OCI-LY7 (cell line): Measurements from ENCODE around the gene CTNND2. TPM values are rescaled to one million over a fixed set of nuclear protein-coding genes. Genes with fewer than 3 reads are reported as not detected.

Source experiments
- BruUV-seq: library from RNA; stranded (reverse); fragments of 400-500 nt; replicated peaks from 2 replicates; lab custom pipeline; 2021; lab: Mats Ljungman, UMichigan
- CTCF ChIA-PET: fragments of 300-600 bp; sonication (Branson Sonifier 250); formaldehyde crosslinking; loops from one replicate; lab custom pipeline; 2022; ENCODE audit warnings: antibody characterized with exemption; ENCODE audit not compliant: unreplicated experiment; lab: Charles Lee
- POLR2A ChIA-PET: fragments of 300-600 bp; sonication (Branson Sonifier 250); formaldehyde crosslinking; loops from one replicate; lab custom pipeline; 2022; ENCODE audit warnings: antibody characterized with exemption; lab: Charles Lee
- DNase-seq: peaks from one replicate; pipeline ENCODE4 v3.0.0-alpha.2; 2015; ENCODE audit warnings: low spot score
- H2AFZ ChIP-seq: fragments of 200-600 bp; sonication (generic), shearing (Covaris generic); 2 replicates; pipeline ENCODE4 v1.6.1; 2014; ENCODE audit warnings: mild to moderate bottlenecking, antibody characterized with exemption, low read length, moderate library complexity
- H3K27ac ChIP-seq: fragments of 200-600 bp; sonication (generic); 2 replicates; pipeline ENCODE4 v1.5.1; 2014; ENCODE audit warnings: mixed run types, low read depth, mild to moderate bottlenecking, moderate library complexity, low read length, inconsistent platforms; ENCODE audit not compliant: poor library complexity, severe bottlenecking
- H3K36me3 ChIP-seq: fragments of 200-600 bp; sonication (generic); 2 replicates; pipeline ENCODE4 v1.6.1; 2014; ENCODE audit warnings: mild to moderate bottlenecking, antibody characterized with exemption, low read length, moderate library complexity, mixed read lengths; ENCODE audit not compliant: insufficient read depth
- H3K4me1 ChIP-seq: fragments of 200-600 bp; sonication (generic); 2 replicates; pipeline ENCODE4 v1.5.1; 2014; ENCODE audit warnings: mild to moderate bottlenecking, low read length; ENCODE audit not compliant: insufficient read depth, poor library complexity, severe bottlenecking
- H3K4me2 ChIP-seq: fragments of 200-600 bp; sonication (generic); 2 replicates; pipeline ENCODE4 v1.6.1; 2014; ENCODE audit warnings: mild to moderate bottlenecking, low read length
- H3K4me3 ChIP-seq: fragments of 200-600 bp; sonication (generic); 2 replicates; pipeline ENCODE4 v1.5.1; 2014; ENCODE audit warnings: mild to moderate bottlenecking, low read depth, low read length; ENCODE audit not compliant: poor library complexity, severe bottlenecking
- H3K79me2 ChIP-seq: fragments of 200-600 bp; sonication (generic); 2 replicates; pipeline ENCODE4 v1.6.1; 2016; ENCODE audit warnings: low read depth, mild to moderate bottlenecking, low read length, moderate library complexity, mixed read lengths; ENCODE audit not compliant: insufficient read depth
- H3K9me2 ChIP-seq: fragments of 200-600 bp; sonication (generic); 2 replicates; pipeline ENCODE4 v1.6.1; 2016; ENCODE audit warnings: mild to moderate bottlenecking, low read length, mixed read lengths; ENCODE audit not compliant: insufficient read depth
- H3K9me3 ChIP-seq: fragments of 200-600 bp; sonication (generic); 2 replicates; pipeline ENCODE4 v1.6.1; 2014; ENCODE audit warnings: mild to moderate bottlenecking, mixed run types, low read length, mixed read lengths
- H4K20me1 ChIP-seq: fragments of 200-600 bp; sonication (generic); 2 replicates; pipeline ENCODE4 v1.6.1; 2014; ENCODE audit warnings: mild to moderate bottlenecking, antibody characterized with exemption, low read length, moderate library complexity, mixed read lengths; ENCODE audit not compliant: insufficient read depth
- EZH2phosphoT487 ChIP-seq: fragments of 200-600 bp; sonication (generic); IDR thresholded peaks from 2 replicates; pipeline ENCODE4 v1.6.1; 2018; ENCODE audit warnings: low read depth, borderline replicate concordance, mild to moderate bottlenecking, mixed run types, antibody characterized with exemption, low read length, moderate library complexity, mixed read lengths
- intact Hi-C: fragments of 100-400 bp; cut with micrococcal nuclease; formaldehyde crosslinking; loops from one replicate; pipeline ENCODE4 v1.10.0; 2022; ENCODE audit not compliant: unreplicated experiment
- total RNA-seq, 2 experiments: library from RNA; depleted of rRNA in 1 of 2; stranded (reverse); fragments of >200 nt in 1 of 2; shearing (Covaris generic) in 1 of 2; gene quantifications; 2 replicates each; pipeline ENCODE4 v1.2.3, GENCODE V29; 2014 to 2022
- TF ChIP-seq, protein P1 (sequence below): fragments of 200-600 bp; sonication (generic); conservative IDR thresholded peaks from 2 replicates; pipeline ENCODE4 v1.5.1; 2014; ENCODE audit warnings: mild to moderate bottlenecking, antibody characterized with exemption, low read length, moderate library complexity, mixed read lengths

Gene CTNND2
- total RNA-seq, 2 experiments from 2014 or later = not detected

- no peak overlapping the region for H3K4me3 ChIP-seq
- no peak for DNase-seq
- POLR2A ChIA-PET = no interaction called here
- H3K79me2 ChIP-seq = no peaks in the 10 kb centered on the region
- H3K4me1 ChIP-seq = no peaks in the 10 kb centered on the region
- CTCF ChIA-PET = no interaction called here
- intact Hi-C loops = no loop called here
- H3K27ac ChIP-seq = no peak overlapping the region
- no peak overlapping the region for H2AFZ ChIP-seq
- TF ChIP-seq, protein P1, sequence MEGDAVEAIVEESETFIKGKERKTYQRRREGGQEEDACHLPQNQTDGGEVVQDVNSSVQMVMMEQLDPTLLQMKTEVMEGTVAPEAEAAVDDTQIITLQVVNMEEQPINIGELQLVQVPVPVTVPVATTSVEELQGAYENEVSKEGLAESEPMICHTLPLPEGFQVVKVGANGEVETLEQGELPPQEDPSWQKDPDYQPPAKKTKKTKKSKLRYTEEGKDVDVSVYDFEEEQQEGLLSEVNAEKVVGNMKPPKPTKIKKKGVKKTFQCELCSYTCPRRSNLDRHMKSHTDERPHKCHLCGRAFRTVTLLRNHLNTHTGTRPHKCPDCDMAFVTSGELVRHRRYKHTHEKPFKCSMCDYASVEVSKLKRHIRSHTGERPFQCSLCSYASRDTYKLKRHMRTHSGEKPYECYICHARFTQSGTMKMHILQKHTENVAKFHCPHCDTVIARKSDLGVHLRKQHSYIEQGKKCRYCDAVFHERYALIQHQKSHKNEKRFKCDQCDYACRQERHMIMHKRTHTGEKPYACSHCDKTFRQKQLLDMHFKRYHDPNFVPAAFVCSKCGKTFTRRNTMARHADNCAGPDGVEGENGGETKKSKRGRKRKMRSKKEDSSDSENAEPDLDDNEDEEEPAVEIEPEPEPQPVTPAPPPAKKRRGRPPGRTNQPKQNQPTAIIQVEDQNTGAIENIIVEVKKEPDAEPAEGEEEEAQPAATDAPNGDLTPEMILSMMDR = no peak
- no peak for TF ChIP-seq EZH2phosphoT487
- H4K20me1 ChIP-seq = no peaks in the 10 kb centered on the region
- no TSS peak for BruUV-seq
- H3K4me2 ChIP-seq = no peak overlapping the region
- no peaks in the 10 kb centered on the region for H3K36me3 ChIP-seq
- H3K9me2 ChIP-seq = no peaks in the 10 kb centered on the region; the same call in 1 of the 2 replicates
- H3K9me3 ChIP-seq = no peaks in the 10 kb centered on the region
Observed at GRCh38 chr5:11547730-11548129, 356.5 kb downstream of the CTNND2 start.

GRCh38 chr5:11547140-11547539, 357.1 kb downstream of the CTNND2 start:
- intact Hi-C loops = no loop called here
- Histone ChIP-seq H3K79me2 (no peaks in the 10 kb centered on the region), H2AFZ (no peak overlapping the region), H3K27ac (no peak overlapping the region), H3K9me3 (no peaks in the 10 kb centered on the region), H3K36me3 (no peaks in the 10 kb centered on the region), H3K4me2 (no peak overlapping the region), H4K20me1 (no peaks in the 10 kb centered on the region), H3K4me3 (no peak overlapping the region), H3K9me2 (no peaks in the 10 kb centered on the region), H3K4me1 (no peaks in the 10 kb centered on the region)
- ChIA-PET POLR2A (no interaction called here), CTCF (no interaction called here)
- TF ChIP-seq, protein P1 = no peak
- no peak for TF ChIP-seq EZH2phosphoT487
- DNase-seq = no peak
- no TSS peak for BruUV-seq

- BruUV-seq = no TSS peak
Observed at GRCh38 chr5:11540112-11540511, 364.1 kb downstream of the CTNND2 start.

More at GRCh38 chr5:11540112-11540511, 364.1 kb downstream of the CTNND2 start:
- Histone ChIP-seq H3K4me3 (no peak overlapping the region), H2AFZ (no peak overlapping the region), H3K79me2 (no peaks in the 10 kb centered on the region), H4K20me1 (no peaks in the 10 kb centered on the region), H3K4me2 (no peak overlapping the region), H3K9me3 (no peaks in the 10 kb centered on the region), H3K36me3 (no peaks in the 10 kb centered on the region), H3K4me1 (no peaks in the 10 kb centered on the region), H3K9me2 (no peaks in the 10 kb centered on the region), H3K27ac (no peak overlapping the region)
- TF ChIP-seq EZH2phosphoT487 = no peak
- TF ChIP-seq, protein P1 = no peak
- ChIA-PET POLR2A (no interaction called here), CTCF (no interaction called here)
- no peak for DNase-seq
- intact Hi-C loops = no loop called here
